Measurements from ENCODE around the gene TMEM220.
"Not testable (repeated sequence)": the region's sequence is repeated elsewhere in the genome, so short reads cannot be mapped to it uniquely, and the experiment has no call there.

TMEM220 gene

DNA sequence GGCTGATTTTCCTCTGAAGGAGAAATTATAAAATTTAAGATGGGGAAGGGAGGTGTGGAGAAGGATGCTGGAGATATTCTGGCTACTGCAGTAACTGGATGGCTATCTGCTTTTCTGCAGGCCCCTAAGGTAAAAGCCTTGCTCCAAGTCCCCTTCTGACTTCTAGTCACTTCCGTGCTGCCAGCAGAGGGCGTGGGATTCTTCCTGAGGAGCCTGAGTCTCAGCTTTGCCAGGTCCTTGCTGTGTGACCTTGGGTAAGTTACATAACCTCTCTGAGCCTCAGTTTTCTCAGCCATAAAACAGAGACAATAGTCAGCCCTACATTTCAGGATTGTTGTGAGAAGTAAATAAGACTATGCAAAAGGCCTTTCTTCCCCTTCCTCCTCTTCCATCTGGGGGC, 24.3 kb upstream of the TMEM220 start:
- no peak for FAIRE-seq

DNA sequence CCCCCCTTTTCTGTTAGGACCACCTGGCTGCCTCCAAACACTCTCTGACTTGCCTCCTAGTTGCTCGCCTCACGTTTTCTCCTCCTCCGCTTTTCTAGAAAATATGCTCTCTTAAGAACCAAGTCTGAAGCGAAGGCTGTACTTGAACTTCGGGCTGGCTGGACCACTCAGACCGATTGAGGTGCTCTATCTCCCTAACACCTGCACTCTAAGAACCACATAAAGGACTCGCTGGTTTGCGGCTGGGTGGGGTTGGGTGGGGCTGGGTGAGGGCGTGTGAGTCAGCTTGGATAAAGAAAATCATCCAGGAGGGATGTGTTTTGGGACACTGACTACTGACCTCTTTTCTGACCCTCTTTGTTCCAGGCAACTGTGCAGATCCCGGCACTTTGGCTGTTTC, 22.9 kb upstream of the TMEM220 start:
- FAIRE-seq: no peak

DNA sequence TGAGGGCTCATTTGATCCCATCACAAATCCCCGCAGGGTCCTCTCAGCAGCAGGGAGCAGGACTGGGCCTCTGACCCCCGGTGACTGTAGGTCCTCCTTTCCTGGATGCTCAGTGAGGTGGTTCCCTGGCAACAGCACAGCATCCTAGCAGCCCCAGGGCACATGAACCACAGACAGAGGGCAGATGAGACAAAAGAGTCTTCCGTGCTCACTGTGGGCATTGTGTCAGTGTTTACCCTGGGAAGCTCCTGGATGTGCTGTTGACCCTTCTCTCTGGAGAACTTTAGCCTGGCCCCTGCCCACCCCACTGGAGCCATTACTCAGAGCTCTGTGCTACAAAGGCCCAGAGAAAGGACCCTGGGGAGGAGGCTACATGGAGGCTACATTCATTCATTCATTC, 21.7 kb upstream of the TMEM220 start:
- FAIRE-seq: no peak

DNA sequence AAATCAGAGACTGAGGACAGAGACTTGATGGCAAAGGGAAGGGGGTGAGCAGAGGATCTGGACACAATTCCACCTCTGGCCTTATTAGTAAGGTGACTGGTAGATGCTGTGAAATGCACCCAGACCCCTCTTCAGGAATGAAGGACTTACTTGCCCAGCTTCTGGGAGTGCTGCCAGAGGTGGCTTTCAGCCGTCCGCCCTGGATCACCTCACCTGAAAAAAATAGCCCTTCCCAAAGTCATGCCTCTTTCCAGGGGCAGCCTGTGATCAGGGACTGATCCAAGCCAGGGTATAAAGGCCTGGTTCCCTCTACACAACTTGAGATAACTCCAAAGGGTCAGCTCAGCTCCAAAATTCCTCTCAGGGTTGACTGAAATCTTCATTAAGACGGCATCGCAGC, 20.4 kb upstream of the TMEM220 start:
- no peak for FAIRE-seq

DNA sequence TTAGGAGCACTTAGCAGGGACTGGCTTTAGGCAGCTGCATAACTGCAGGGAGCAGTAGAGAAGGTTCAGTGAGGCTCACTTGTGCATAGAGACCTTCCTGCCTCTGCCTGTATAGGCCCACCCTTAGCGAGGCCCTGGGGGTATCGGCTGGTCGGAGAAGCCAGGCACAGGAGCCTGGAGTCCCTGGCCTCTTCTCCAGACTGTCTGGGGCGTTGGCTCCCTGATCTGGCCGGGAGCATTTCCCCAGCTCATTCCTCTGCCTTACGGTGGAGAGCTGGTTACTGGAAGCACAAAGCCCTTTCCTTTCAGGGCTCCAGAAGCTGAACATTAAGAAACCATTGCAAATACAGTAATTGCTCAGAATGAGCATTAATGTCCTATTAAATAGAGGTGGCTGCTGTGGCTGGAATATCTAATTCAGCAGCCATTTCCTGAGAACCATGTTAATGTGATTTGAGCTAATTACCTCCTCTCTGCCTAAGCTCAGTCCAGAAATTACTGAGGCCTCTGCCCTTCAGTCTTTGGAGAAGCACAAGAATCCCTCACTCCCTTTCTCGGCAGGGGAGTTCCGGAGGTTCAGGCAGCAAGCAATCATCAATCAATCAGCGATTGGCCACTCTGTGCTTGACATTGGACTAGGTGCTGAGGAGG, 18.8 kb upstream of the TMEM220 start:
- no peak for FAIRE-seq

DNA sequence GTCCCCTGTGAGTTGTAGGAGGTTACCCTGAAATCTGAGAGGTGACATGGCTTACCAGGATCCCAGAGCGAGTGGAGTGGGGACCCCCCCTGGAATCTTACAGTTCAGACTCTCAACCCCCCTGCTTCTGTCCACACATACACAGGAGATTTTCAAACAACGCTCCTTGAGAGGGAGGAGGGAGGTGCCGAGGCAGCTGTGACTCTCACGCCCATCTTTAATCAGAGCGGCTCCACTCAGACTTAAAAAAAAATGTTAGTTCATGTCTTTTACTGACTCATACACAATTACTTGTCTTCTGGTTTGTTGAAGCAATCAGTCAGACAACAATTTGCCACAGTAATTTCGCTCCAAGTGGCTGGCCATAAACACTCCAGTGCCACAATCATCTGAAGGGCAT, 15.4 kb upstream of the TMEM220 start:
- FAIRE-seq: no peak

DNA sequence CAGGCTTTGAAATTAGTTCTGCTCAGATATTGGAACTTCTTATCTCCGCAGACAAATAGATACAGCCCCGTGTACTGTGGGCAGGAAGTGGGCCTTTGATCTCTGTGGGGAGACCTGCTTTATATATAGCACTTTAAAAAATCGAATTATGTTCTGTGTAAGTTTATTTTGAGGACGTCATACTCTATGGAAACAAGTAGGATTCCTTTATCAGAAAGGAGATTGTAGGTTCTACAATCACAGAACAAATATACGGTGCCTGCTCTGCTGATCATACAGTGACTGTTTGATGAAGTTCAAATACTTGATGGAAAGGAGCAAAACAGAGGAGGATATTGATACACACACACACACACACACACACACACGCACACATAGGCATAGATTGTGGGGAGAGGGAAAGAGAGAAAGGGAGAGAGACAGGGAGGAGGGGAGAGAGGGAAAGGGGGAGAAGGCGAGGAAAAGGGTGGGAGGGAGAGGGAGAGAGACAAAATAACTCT, 14.7 kb upstream of the TMEM220 start:
- FAIRE-seq: no peak

DNA sequence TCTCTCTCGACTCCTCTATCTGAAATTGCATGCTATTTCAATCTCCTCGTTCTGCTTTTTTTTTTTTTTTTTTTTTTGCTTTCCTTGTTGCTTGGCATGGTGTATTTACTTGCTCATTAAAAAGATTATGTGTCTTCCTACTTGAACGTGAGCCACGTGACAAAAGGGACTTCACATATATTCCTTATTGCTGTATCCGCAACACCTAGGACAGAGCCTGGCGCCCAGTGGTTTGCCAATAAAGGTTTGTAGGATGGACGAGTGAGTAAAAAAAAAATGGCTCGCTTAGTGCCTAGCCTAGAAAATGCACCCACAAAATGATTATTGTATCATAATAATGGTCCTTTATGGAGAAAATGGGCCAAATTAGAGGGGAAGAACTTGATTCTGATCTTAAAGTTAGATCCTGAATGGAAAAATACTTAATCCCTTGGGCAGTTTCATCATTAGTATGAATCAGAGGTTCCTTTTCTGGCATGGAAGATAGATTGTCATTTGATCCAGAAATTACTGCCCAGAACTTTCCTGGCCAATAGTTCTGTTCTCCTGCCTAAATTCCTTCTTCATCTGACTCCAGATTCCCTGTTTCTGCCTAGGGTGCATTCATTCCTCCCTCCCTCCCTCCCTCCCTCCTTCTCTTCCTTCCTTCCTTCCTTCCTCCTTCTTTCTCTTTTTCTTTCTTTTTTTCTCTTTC, 13.6 kb upstream of the TMEM220 start:
- FAIRE-seq: no peak

DNA sequence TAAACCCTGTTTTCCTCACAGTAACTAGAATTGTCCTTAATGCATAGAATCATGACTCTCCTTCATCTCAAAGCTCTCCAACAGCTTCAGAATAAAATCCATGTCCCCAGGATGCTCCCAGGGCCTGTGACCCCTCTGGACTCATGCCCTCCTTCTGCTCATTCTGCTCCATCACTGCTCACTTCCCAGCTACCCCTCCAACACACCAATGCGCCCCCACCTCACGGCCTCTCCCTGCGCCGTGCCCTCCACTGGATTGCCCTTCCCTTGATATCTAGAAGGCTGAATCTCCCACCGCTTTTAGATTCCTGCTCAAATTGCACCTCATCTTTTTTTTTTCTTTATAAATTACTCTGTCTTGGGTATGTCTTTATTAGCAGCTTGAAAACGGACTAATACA, 12.6 kb upstream of the TMEM220 start:
- no peak for FAIRE-seq

DNA sequence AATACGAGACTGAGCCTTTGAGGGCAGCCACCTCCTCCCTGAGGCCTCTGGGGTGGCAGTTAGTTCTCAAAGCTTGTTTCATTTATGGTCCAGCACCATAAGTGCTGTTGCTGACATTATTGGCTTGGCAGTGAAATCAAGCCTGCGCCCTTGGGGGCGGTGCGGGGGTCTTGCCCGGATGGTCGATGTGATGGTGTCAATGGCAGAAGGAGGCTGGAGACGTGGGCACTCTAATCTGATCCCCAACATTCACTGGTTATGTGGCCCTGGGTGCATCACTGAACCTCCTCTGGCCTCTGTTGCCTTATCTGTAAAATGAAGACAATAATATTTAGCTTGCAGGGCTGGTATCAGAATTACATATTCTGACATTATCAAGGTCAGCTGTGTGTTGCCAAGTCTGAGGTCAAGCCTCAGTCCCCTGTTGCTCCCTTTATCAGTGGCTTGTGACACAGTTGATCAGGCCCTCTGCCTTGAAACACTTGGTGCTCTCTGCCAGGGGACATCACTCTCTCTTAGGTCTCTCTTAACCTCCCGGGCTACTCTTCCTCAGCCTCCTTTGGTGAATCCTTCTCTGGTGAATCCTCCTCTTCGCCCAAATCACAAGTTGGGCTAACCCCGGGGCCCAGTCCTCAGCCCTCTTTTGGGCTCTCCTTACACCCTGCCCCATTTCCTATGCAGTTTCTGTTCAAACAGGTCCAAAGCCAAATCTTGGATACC, 11.8 kb upstream of the TMEM220 start:
- FAIRE-seq: no peak

DNA sequence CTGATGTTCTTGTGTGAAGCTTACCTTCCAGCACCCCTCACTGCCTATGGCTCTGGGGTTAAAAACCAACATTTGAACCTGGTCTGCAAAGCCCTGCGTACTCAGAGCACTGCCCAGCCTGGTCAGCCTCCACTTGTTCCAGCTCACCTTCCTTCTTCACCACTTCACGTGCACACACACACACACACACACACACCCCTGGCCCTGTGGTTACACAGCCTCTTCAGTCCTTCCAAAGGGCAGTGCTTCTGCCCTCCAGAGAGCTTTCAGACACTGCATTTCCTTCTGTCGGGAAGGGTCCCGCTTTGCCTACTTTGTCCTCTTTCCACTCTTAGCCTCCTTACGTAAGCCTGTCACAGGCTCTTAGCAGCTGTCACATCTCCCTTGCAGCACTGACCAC, 9.6 kb upstream of the TMEM220 start:
- FAIRE-seq: no peak

DNA sequence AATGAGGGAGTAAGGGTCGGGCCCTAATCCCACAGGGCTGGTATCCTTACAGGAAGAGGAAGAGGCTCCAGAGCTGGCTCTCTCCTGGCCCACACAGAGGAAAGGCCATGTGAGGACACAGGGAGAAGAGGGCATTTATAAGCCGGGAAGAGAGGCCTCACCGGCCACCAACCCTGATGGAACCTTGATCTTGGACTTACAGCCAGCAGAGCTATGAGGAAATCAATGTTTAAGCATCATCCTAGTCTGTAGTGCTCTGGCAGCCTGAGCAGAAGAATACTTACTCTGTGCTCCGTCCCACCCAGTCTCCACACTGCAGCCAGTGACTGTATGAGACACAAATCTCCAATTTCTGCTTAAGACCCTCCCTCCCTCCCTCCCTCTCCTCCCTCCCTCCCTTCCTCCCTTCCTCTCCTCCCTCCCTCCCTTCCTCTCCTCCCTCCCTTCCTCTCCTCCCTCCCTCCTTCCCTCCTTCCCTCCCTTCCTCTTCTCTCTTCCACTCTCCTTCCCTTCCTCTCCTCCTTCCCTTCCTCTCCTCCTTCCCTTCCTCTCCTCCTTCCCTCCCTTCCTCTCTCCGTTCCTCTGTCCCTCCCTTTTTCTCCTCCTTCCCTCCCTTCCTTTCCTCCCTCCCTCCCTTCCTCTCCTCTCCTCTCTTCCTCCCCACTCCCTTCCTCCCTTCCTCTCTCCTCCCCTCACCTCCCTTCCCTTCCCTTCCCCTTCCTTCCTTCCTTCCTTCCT, 8.9 kb upstream of the TMEM220 start:
- no peak for FAIRE-seq

DNA sequence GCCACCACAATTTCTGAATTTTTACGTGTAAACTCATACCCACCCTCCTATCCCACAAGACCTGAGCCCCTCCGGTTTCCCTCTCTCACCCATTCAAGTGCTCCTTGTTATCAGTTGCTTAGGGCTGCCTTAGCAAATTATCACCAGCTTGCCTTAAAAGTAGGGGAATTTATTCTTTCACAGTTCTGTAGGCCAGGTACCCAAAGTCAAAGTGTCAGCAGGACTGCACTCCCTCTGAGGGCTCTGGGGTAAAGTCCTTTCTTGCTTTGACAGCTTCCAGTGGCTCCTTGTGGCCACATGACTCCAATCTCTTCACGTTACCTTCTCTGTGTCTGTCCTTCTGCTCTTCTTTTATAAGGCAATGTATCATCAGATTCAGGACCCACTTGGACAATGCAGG, 7.9 kb upstream of the TMEM220 start:
- FAIRE-seq: no peak

DNA sequence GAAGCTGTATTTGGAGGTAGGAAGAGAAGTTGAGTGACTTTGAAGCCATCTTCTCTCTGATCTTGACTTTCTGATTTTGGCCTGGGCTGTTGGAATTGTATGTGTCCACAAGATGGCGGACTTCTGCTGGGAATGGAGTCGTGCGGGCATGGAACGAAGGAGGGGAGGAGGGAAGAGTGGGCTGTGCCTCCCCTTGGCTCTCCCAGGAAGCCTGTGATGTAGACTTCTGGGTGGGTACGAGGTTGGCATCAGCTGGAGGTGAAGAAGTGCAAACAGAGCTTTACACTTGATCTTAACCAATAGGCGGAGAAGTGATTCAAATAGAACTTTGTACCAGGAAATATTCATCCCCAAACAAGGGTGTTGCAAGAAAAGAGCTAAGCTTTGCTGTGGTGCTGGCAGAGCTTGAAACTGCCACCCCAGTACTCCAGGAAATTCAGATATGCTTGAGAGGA, 7.4 kb upstream of the TMEM220 start:
- FAIRE-seq: peak; percentile 70

DNA sequence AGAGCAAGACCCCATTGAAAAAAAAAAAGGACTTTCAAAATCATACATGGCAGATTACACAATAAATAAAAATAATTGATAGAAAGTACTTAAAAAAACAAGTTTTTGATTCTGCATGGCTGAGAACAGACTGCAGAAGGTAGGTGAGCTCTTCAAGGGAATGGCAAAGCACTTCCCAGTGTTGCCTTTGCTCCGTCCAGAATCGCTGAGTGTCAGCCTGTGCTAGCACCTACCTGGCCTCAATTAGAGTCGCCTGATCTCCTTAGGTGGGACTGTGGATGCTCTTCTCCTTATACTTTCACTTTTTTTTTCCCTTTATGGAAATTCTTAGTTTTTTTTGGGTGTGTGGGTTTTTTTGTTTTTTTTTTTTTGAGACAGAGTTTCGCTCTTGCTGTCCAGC, 6.0 kb upstream of the TMEM220 start:
- FAIRE-seq: no peak

DNA sequence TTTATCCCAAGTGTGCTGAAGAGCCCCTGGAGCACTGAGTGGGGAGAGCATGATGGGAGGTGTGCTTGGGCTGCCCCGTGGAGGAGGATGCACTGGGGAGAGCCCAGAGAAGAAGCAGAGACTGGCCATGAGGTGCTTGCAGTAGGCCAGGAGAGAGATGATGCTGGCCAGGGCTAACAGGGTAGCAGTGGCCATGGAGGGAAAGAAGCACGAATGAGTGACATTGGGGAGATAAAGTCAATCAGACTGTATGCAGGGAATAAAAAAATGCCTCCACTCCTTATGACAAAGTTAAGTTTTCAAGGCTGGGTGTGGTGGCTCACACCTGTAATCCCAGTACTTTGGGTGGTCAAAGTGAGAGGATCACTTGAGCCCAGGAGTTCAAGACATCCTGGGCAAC, 5.4 kb upstream of the TMEM220 start:
- no peak for FAIRE-seq

DNA sequence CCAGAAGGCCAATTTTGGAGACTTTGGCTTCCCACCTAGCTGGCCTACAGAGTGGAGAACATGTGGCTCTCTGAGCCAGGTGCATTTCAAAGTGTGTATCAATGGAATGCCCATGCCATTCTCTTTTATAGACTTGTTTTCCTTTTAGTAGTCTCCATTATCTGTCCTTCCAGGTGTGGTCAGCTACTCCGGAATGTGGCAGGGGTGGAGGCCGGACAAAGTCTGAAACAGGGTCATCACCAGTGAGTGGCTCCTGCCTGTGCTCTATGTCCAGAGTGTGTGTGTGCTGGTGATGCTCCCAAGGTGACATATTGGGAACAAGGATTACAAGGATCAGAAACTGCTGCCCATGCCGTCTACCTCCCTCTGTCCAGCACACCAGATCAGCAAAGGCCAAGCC, 3.8 kb upstream of the TMEM220 start:
- no peak for FAIRE-seq

DNA sequence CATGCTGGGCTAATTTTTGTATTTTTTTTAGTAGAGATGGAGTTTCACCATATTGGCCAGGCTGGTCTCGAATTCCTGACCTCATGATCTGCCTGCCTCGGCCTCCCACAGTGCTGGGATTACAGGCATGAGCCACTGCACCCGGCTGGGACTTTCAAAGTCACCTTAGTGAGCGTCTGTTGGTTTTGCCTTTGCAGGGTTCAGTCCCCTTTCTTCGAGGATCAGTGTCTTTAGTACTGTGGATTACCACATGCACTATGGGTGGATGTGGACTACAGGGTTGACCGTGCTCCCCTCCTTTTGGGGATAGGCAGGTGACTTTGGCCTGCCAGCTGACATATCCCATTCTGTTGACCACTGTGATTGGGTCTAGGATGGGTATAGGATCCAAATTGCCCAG, 2.3 kb upstream of the TMEM220 start:
- FAIRE-seq: not testable (repeated sequence)

DNA sequence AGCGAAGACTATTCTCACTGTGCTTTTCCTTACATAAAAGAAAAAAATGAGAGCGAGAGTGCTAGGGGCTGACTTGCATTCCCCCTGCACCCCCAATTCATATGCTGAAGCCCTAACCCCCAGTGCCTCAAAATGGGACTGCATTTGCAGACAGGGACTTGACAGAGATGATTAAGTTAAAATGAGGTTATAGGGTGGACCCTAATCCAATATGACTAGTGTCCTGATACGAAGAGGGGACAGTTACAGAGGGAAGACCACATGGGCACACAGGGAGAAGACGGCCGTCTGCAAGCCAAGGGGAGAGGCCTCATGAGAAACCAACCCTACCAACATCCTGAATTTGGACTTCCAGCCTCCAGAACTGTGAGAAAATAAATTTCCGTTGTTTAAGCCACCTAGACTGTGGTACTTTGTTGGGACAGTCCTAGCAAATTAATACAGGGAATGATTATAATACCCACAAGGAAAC, 1.6 kb upstream of the TMEM220 start:
- no peak for FAIRE-seq

DNA sequence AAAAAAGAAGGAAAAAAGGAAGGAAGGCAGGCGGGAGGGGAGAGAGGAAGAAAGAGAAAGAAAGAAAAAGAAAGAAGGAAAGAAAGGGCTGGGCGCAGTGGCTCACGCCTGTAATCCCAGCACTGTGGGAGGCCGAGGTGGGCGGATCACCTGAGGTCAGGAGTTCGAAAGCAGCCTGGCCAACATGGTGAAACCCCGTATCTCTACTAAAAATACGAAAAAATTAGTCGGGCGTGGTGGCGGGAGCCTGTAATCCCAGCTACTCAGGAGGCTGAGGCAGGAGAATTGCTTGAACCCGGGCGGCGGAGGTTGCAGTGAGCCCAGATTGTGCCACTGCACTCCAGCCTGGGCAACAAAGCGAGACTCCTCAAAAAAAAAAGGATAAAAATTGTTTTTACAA, 424 bp upstream of the TMEM220 start:
- FAIRE-seq: not testable (repeated sequence)

DNA sequence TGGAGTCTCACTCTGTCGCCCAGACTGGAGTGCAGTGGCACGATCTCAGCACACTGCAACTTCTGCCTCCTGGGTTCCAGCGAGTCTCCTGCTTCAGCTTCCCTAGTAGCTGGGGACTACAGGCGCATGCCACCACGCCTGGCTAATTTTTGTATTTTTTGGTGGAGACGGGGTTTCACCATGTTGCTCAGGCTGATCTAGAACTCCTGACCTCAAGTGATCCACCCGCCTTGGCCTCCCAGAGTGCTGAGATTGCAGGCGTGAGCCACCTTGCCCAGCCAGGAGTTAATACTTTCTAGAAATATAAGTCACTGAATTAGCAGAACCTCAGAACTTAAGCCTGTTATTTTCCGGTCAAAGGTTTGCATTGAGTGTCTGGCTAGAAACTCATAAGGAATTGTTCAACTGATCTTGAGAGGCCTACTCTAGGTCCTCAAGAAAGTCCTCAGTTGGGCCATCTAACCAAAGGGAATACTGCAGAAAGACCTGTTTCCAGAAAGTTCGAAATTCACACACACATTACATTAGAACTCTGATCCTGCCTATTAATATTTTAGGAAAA, 1.4 kb downstream of the TMEM220 start:
- no peak for FAIRE-seq

DNA sequence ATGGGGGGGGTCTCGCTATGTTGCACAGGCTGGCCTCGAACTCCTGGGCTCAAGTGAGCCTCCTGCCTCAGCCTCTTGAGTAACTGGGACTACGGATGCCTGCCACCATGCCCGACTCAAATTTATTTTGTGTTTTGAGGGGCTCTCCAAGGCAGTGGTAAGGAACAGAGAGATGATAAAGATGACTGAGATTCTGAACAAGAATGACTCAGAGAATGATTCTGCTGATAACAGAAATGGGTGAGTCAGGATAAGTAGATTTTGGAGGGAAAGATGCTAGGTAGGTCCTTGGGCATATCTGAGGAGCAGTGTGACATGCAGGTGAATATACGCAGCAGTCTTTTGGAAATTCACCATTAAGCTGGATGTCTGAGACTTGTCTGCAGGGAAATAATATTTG, 2.6 kb downstream of the TMEM220 start:
- no peak for FAIRE-seq

DNA sequence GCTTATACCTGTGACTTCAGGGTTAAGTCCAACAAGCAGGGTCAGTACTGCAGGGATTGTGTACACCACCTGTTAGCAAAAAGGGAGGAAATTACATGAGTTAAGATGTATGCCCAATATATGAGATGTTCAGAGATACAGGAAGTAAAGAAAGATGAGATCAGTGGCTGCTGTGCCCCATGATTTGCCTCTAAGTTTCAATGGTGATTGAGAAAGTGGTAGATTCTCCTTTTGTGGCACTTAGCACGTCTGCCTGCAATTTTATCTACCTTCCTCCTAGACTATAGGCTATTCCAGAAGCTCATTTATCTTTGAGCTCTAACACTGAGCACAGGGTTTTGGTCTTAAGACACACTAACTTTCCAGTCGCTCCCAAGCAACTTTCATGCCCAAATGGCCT, 3.6 kb downstream of the TMEM220 start:
- no peak for FAIRE-seq

All from G401.6 (cell line).